Panc1 (cell line): ENCODE data around the gene CYB5R3. TPM values are rescaled to one million over a fixed set of nuclear protein-coding genes. Genes with fewer than 3 reads are reported as not detected.

Experiments used
- ATAC-seq: fragments of 200-7000 bp; cut with Tn5 transposase; 2 replicates; pipeline ENCODE4 v1.9.1; 2020; ENCODE audit warnings: mild to moderate bottlenecking, moderate library complexity
- BruUV-seq: library from RNA; stranded (reverse); fragments of 400-500 nt; replicated peaks from 2 replicates; lab custom pipeline; 2021; lab: Mats Ljungman, UMichigan
- CTCF ChIA-PET: fragments of 300-600 bp; sonication (Branson Sonifier 250); formaldehyde crosslinking; loops from one replicate; lab custom pipeline; 2022; ENCODE audit warnings: antibody characterized with exemption; lab: Charles Lee
- POLR2A ChIA-PET: fragments of 300-600 bp; sonication (Branson Sonifier 250); formaldehyde crosslinking; loops from one replicate; lab custom pipeline; 2022; ENCODE audit warnings: antibody characterized with exemption; lab: Charles Lee
- DNase-seq: peaks from one replicate; pipeline ENCODE4 v3.0.0-alpha.2; 2010; ENCODE audit warnings: low read depth, low spot score
- H3K27ac ChIP-seq: 2 replicates; pipeline ENCODE4 v1.5.1; 2011; ENCODE audit warnings: mild to moderate bottlenecking, low read length, inconsistent platforms
- H3K27me3 ChIP-seq: fragments of 200-500 bp; sonication (Bioruptor generic); 2 replicates; pipeline ENCODE4 v1.6.0; 2014; ENCODE audit warnings: low read length, inconsistent platforms; ENCODE audit not compliant: control insufficient read depth, insufficient read depth
- H3K36me3 ChIP-seq: fragments of 200-500 bp; sonication (Bioruptor generic); 2 replicates; pipeline ENCODE4 v1.5.1; 2014; ENCODE audit warnings: inconsistent platforms, mild to moderate bottlenecking, low read length, moderate library complexity; ENCODE audit not compliant: control insufficient read depth, insufficient read depth
- H3K4me1 ChIP-seq: 2 replicates; pipeline ENCODE4 v1.5.1; 2011; ENCODE audit warnings: inconsistent platforms, mild to moderate bottlenecking, low read length, moderate library complexity; ENCODE audit not compliant: control insufficient read depth, insufficient read depth
- H3K4me3 ChIP-seq, 2 experiments: 2 replicates each; pipeline ENCODE4 v1.5.1; 2011 to 2012; ENCODE audit warnings: low read depth in 2 of 2, low read length in 2 of 2, mild to moderate bottlenecking in 2 of 2, inconsistent platforms in 1 of 2, moderate library complexity in 1 of 2
- H3K9me3 ChIP-seq: fragments of 200-500 bp; sonication (Bioruptor generic); 2 replicates; pipeline ENCODE4 v1.5.1; 2014; ENCODE audit warnings: low read depth, mild to moderate bottlenecking, inconsistent platforms, low read length, moderate library complexity; ENCODE audit not compliant: control insufficient read depth, insufficient read depth
- CTCF ChIP-seq: fragments of 450-650 bp; IDR thresholded peaks from 2 replicates; pipeline ENCODE4 v1.5.1; 2017; ENCODE audit warnings: mild to moderate bottlenecking
- POLR2AphosphoS5 ChIP-seq: IDR thresholded peaks from 2 replicates; pipeline ENCODE4 v1.6.1; 2012; ENCODE audit warnings: mild to moderate bottlenecking, low read depth, low read length, moderate library complexity
- REST ChIP-seq, 2 experiments: IDR thresholded peaks; 2 replicates each; pipeline ENCODE4 v1.6.1; 2011 to 2012; ENCODE audit warnings: low read depth in 2 of 2, control low read depth in 1 of 2, low read length in 1 of 2, mild to moderate bottlenecking in 1 of 2, moderate library complexity in 1 of 2; ENCODE audit not compliant: insufficient read depth in 1 of 2
- SIN3A ChIP-seq: IDR thresholded peaks from 2 replicates; pipeline ENCODE4 v1.6.1; 2012; ENCODE audit warnings: low read depth, mild to moderate bottlenecking, low read length, moderate library complexity, borderline replicate concordance; ENCODE audit not compliant: insufficient read depth
- TCF7L2 ChIP-seq: IDR thresholded peaks from 2 replicates; pipeline ENCODE4 v1.6.1; 2011; ENCODE audit warnings: mild to moderate bottlenecking, low read depth, low read length, inconsistent platforms
- in situ Hi-C: cut with HindIII; loops from 2 replicates; pipeline ENCODE4 v1.10.0; 2016; ENCODE audit warnings: low sequenced_read_pairs, low pct_unique_long_range_greater_than_20kb
- intact Hi-C: fragments of 100-400 bp; cut with micrococcal nuclease; formaldehyde crosslinking; loops from one replicate; pipeline ENCODE4 v1.10.0; 2022; ENCODE audit not compliant: unreplicated experiment
- total RNA-seq: library from RNA; stranded (reverse); gene quantifications from one replicate; pipeline ENCODE4 v1.2.1, GENCODE V29; 2021; ENCODE audit not compliant: unreplicated experiment

The CYB5R3 gene
- total RNA-seq, 1 experiment from 2014 or later: 102 TPM

GRCh38 chr22:42632096-42632495 is 17.1 kb downstream of the CYB5R3 start:
- intact Hi-C loops (no loop called here), in situ Hi-C loops (no loop called here)
- no peaks in the 10 kb centered on the region for H3K9me3 ChIP-seq
- no peak for TF ChIP-seq POLR2AphosphoS5
- no peak for TF ChIP-seq SIN3A
- no peak for TF ChIP-seq REST (IDR thresholded peaks at IDR 0.05; ENCODE audit: insufficient read depth in 1 of 2, low read depth in 2 of 2, low read length in 1 of 2)
- TF ChIP-seq TCF7L2: no peak
- no peak for TF ChIP-seq CTCF
- ATAC-seq: no peak
- BruUV-seq: no TSS peak
- no peak overlapping the region for H3K4me3 ChIP-seq
- no peak overlapping the region for H3K27ac ChIP-seq
- CTCF ChIA-PET: interaction anchor here (0.6 kb wide), 1 partner anchor 11 kb away, joined by 6 read pairs; no protein-coding TSS in a partner anchor
- no peak for DNase-seq
- POLR2A ChIA-PET: no interaction called here
- H3K36me3 ChIP-seq: no peaks in the 10 kb centered on the region; the same call in 1 of the 2 replicates
- H3K4me1 ChIP-seq: peaks cover 6% of the 10 kb centered on the region; the same call in 1 of the 2 replicates
- no peaks in the 10 kb centered on the region for H3K27me3 ChIP-seq

GRCh38 chr22:42630901-42631602 is 18.1 kb downstream of the CYB5R3 start:
- no peaks in the 10 kb centered on the region for H3K9me3 ChIP-seq
- no TSS peak for BruUV-seq
- ATAC-seq (no peak), DNase-seq (no peak)
- no peaks in the 10 kb centered on the region for H3K36me3 ChIP-seq
- no peaks in the 10 kb centered on the region for H3K27me3 ChIP-seq
- POLR2A ChIA-PET: no interaction called here
- CTCF ChIA-PET: interaction anchor here (0.6 kb wide), 1 partner anchor 1183 kb away, joined by 4 read pairs; no protein-coding TSS in a partner anchor
- intact Hi-C loops: no loop called here
- peaks cover 5% of the 10 kb centered on the region; the same call in 1 of the 2 replicates for H3K4me1 ChIP-seq
- H3K4me3 ChIP-seq: no peak overlapping the region
- in situ Hi-C loops: no loop called here
- no peak overlapping the region for H3K27ac ChIP-seq
- TF ChIP-seq SIN3A (no peak), TCF7L2 (no peak), CTCF (no peak), POLR2AphosphoS5 (no peak)
